ENCODE data around the gene PCNT.

PCNT gene

GRCh38 chr21:46482225-46482845 lies 158.4 kb downstream of the PCNT start:
- DNase-seq (ENCODE audit: low read depth) = no peak

- no peak for DNase-seq (ENCODE audit: low read depth)
These were observed 158.9 kb downstream of the PCNT start for GRCh38 chr21:46482846-46483231.

- no peak for DNase-seq (ENCODE audit: low read depth)
These were observed 159.6 kb downstream of the PCNT start for GRCh38 chr21:46483300-46484295.

GRCh38 chr21:46486481-46487126 lies 162.6 kb downstream of the PCNT start:
- DNase-seq (ENCODE audit: low read depth) = no peak

- no peak for DNase-seq (ENCODE audit: low read depth)
These were observed 165.3 kb downstream of the PCNT start for GRCh38 chr21:46489162-46489663.

GRCh38 chr21:46489800-46490199 lies 165.8 kb downstream of the PCNT start:
- DNase-seq (ENCODE audit: low read depth) = no peak

GRCh38 chr21:46491553-46491952 lies 167.6 kb downstream of the PCNT start:
- no peak for DNase-seq (ENCODE audit: low read depth)

- no peak for DNase-seq (ENCODE audit: low read depth)
These were observed 168.9 kb downstream of the PCNT start for GRCh38 chr21:46492851-46493250.

- no peak for DNase-seq (ENCODE audit: low read depth)
These were observed 169.9 kb downstream of the PCNT start for GRCh38 chr21:46493828-46494227.

Measured in non-pigmented ciliary epithelial cell (primary cell).